Measurements from ENCODE around the gene BBS9.

GRCh38 chr7:33601884-33602283, 472.5 kb downstream of the BBS9 start:
- TF ChIP-seq, protein P1, sequence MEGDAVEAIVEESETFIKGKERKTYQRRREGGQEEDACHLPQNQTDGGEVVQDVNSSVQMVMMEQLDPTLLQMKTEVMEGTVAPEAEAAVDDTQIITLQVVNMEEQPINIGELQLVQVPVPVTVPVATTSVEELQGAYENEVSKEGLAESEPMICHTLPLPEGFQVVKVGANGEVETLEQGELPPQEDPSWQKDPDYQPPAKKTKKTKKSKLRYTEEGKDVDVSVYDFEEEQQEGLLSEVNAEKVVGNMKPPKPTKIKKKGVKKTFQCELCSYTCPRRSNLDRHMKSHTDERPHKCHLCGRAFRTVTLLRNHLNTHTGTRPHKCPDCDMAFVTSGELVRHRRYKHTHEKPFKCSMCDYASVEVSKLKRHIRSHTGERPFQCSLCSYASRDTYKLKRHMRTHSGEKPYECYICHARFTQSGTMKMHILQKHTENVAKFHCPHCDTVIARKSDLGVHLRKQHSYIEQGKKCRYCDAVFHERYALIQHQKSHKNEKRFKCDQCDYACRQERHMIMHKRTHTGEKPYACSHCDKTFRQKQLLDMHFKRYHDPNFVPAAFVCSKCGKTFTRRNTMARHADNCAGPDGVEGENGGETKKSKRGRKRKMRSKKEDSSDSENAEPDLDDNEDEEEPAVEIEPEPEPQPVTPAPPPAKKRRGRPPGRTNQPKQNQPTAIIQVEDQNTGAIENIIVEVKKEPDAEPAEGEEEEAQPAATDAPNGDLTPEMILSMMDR (IDR thresholded peaks at IDR 0.05): no peak
- TF ChIP-seq POLR2A (IDR thresholded peaks at IDR 0.05) (no peak), POLR2AphosphoS5 (IDR thresholded peaks at IDR 0.05; ENCODE audit: insufficient read depth in 1 of 2, low read depth in 1 of 2) (no peak)
